Adrenal gland (tissue), 12 donors: ENCODE data around the gene UACA. TPM values are rescaled to one million over a fixed set of nuclear protein-coding genes. Genes with fewer than 3 reads are reported as not detected.

Experiments
- DNase-seq, 7 donors: peaks; one replicate each; pipeline ENCODE4 v3.0.0-alpha.2; 2019 to 2020
- H3K27ac ChIP-seq, 5 donors: fragments of 200-600 bp; sonication (generic) in 4 of 5; 1 replicate in 3 of 5; 2 replicates in 2 of 5; pipeline versions ENCODE4 v1.5.1 to v1.8.0; 2016 to 2020; ENCODE audit warnings: mild to moderate bottlenecking in 1 of 5
- H3K27me3 ChIP-seq: fragments of 200-600 bp; 2 replicates; pipeline ENCODE4 v1.8.0; 2021
- H3K36me3 ChIP-seq, 2 donors: fragments of 200-600 bp; replicated peaks in 1 of 2; 1 replicate in 1 of 2; 2 replicates in 1 of 2; pipeline versions ENCODE4 v1.5.1 to v1.8.0; 2018 to 2022
- H3K4me1 ChIP-seq, 2 donors: fragments of 200-600 bp; replicated peaks in 1 of 2; 1 replicate in 1 of 2; 2 replicates in 1 of 2; pipeline versions ENCODE4 v1.5.1 to v1.8.0; 2018 to 2021
- H3K4me3 ChIP-seq, 4 donors: fragments of 200-600 bp; sonication (generic) in 3 of 4; one replicate each; pipeline ENCODE4 v1.5.1; 2016 to 2018
- H3K9me3 ChIP-seq, 3 donors: fragments of 200-600 bp; sonication (generic) in 1 of 3; replicated peaks in 1 of 3; 1 replicate in 2 of 3; 2 replicates in 1 of 3; pipeline versions ENCODE4 v1.5.1 to v1.8.0; 2016 to 2021
- CTCF ChIP-seq, 6 experiments: fragments of 450-650 bp in 4 of 6; fragments of 200-600 bp in 2 of 6; sonication (generic) in 1 of 6; IDR thresholded peaks; 1 replicate in 5 of 6; 2 replicates in 1 of 6; pipeline versions ENCODE4 v1.5.1 to v1.8.0; 2016 to 2021; ENCODE audit warnings: antibody characterized with exemption in 6 of 6, mild to moderate bottlenecking in 2 of 6, moderate library complexity in 1 of 6
- POLR2A ChIP-seq, 2 donors: fragments of 450-650 bp; IDR thresholded peaks; one replicate each; pipeline ENCODE4 v1.6.1; 2017; ENCODE audit warnings: antibody characterized with exemption in 2 of 2, mild to moderate bottlenecking in 2 of 2, moderate library complexity in 1 of 2
- WGBS, 4 donors: extraction: QIAGEN DNeasy Blood & Tissue Kit in 2 of 4; methylation state at CpG; one replicate each; pipeline versions ENCODE4 v1.1.5 to v1.1.7; 2013 to 2017; 5-methylcytosine and 5-hydroxymethylcytosine counted together
- intact Hi-C, 2 donors: fragments of 100-400 bp; cut with DNase I; formaldehyde crosslinking; loops; one replicate each; pipeline versions ENCODE4 v1.14.1 to v1.15.0; 2022 to 2023
- polyA plus RNA-seq, 3 donors: library from polyadenylated mRNA; stranded (reverse); fragments of 200-250 nt in 2 of 3; fragments of 350-450 nt in 1 of 3; fragmentation: Illumina TruSeq in 1 of 3; extraction: RNeasy Lipid Tissue Mini Kit (QIAGEN cat#74804) in 1 of 3; gene quantifications; one replicate each; pipeline ENCODE4 v1.2.3, GENCODE V29; 2013 to 2014
- total RNA-seq, 9 donors: library from RNA; depleted of rRNA in 4 of 9; stranded (reverse); fragments of >200 nt in 4 of 9; fragments of 120-200 nt in 1 of 9; fragmentation: NEBNext Ultra II Directional in 1 of 9; extraction: Animal tissue kit (Norgen Biotek cat#: 25700) in 1 of 9; gene quantifications; one replicate each; pipeline versions ENCODE4 v1.1.0 to v1.2.4, GENCODE V29; 2013 to 2023
- donor health status: healthy with polysubstance abuse.
- donor health status: Bipolar disorder and iron deficiency.
- donor health status: DM: yes; HTN: yes; CAD: no.
- donor health status: DM: no; HTN: no; CAD: no.
- donor health status: DM: no; HTN: no; CAD: no.
- donor health status: DM: yes; HTN: yes; CAD: no.

UACA gene
- total and polyA plus RNA-seq, 12 donors: 16.7 to 186 (median 39.1) TPM

GRCh38 chr15:70789213-70789612, 25.9 kb upstream of the UACA start:
- intact Hi-C loops: no loop called here
- H3K4me3 ChIP-seq: no peak overlapping the region
- TF ChIP-seq CTCF (IDR thresholded peaks at IDR 0.05): no peak
- TF ChIP-seq POLR2A (IDR thresholded peaks at IDR 0.05): no peak
- DNase-seq: no peak
- H3K9me3 ChIP-seq: no peaks in the 10 kb centered on the region
- no peaks in the 10 kb centered on the region for H3K27me3 ChIP-seq
- 79 to 91% (median 83%) methylated on average over 4 of the region's 4 CpGs for WGBS, 4 donors
- H3K4me1 ChIP-seq: no peaks in the 10 kb centered on the region
- H3K36me3 ChIP-seq: no peaks in the 10 kb centered on the region
- H3K27ac ChIP-seq: no peak overlapping the region

- Histone ChIP-seq H3K27ac (no peak overlapping the region), H3K4me1 (no peaks in the 10 kb centered on the region), H3K9me3 (no peaks in the 10 kb centered on the region), H3K27me3 (no peaks in the 10 kb centered on the region), H3K36me3 (no peaks in the 10 kb centered on the region), H3K4me3 (no peak overlapping the region)
- 76 to 85% (median 80%) methylated on average over 6 of the region's 6 CpGs for WGBS, 4 donors
- DNase-seq: no peak
- no peak for TF ChIP-seq CTCF (IDR thresholded peaks at IDR 0.05)
- TF ChIP-seq POLR2A (IDR thresholded peaks at IDR 0.05): no peak
- intact Hi-C loops: no loop called here
These were observed 25.0 kb upstream of the UACA start for GRCh38 chr15:70788114-70789049.

DNA sequence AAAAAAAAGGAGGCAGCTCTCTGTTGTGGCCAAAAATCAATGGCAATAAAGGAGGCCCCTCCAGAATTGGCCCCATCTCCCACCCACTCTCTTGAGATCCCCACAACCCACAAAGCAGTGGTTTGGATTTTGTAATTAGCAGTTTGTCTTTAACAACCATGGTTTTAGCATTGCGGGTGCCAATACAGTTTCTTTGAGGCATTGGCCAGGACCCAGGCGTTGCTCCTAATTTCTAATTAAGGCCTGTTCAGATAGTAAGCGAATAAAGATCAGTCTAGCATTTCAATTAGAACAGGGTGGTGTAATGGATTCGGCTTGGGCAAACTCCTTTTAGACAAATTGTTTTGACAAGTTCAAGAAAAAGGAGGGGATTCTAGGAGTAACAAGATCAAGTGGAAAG, 23.6 kb upstream of the UACA start:
- TF ChIP-seq POLR2A (IDR thresholded peaks at IDR 0.05): no peak
- TF ChIP-seq CTCF (IDR thresholded peaks at IDR 0.05): no peak
- no peak overlapping the region for H3K4me3 ChIP-seq
- H3K27ac ChIP-seq: no peak overlapping the region
- H3K36me3 ChIP-seq: no peaks in the 10 kb centered on the region
- H3K4me1 ChIP-seq: no peaks in the 10 kb centered on the region
- DNase-seq: no peak
- H3K9me3 ChIP-seq: no peaks in the 10 kb centered on the region
- WGBS, 4 donors: 93 to 96% (median 94%) methylated on average over 4 of the region's 4 CpGs
- no peaks in the 10 kb centered on the region for H3K27me3 ChIP-seq
- intact Hi-C loops: no loop called here

DNA sequence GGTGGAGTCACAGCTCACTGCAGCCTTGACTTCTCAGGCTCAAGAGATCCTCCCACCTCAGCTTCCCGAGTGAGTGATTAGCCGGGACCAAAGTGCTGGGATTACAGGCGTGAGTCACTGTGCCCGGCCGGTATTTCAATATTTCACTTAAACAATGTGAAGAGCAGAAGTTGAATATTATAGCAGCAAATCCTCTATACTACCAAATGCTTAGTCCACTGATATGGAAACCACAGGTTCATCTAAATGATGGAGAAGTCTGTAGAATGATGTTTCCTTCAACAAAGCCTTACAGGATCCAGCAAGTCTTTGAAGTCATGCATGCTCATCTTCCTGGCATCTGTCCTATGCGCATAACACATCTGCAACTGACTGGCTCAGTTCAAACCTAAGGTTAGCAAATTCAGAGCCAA, 20.3 kb upstream of the UACA start:
- Histone ChIP-seq H3K4me3 (no peak overlapping the region), H3K9me3 (no peaks in the 10 kb centered on the region), H3K36me3 (no peaks in the 10 kb centered on the region), H3K27ac (no peak overlapping the region), H3K27me3 (no peaks in the 10 kb centered on the region), H3K4me1 (no peaks in the 10 kb centered on the region)
- peak in 4 of 7 donors; percentile 28 to 49 (median 40) for DNase-seq
- 51 to 57% (median 53%) methylated on average over 6 of the region's 6 CpGs for whole genome bisulfite sequencing, 4 donors
- TF ChIP-seq POLR2A (IDR thresholded peaks at IDR 0.05): no peak
- no peak for TF ChIP-seq CTCF (IDR thresholded peaks at IDR 0.05)
- intact Hi-C loops: no loop called here
